ENCODE data around the gene SEMA3B. TPM values are rescaled to one million over a fixed set of nuclear protein-coding genes. Genes with fewer than 3 reads are reported as not detected.

Gene SEMA3B
- total RNA-seq, 4 donors from 2014 or later = 0.70 to 8.2 (median 2.4) TPM

DNA sequence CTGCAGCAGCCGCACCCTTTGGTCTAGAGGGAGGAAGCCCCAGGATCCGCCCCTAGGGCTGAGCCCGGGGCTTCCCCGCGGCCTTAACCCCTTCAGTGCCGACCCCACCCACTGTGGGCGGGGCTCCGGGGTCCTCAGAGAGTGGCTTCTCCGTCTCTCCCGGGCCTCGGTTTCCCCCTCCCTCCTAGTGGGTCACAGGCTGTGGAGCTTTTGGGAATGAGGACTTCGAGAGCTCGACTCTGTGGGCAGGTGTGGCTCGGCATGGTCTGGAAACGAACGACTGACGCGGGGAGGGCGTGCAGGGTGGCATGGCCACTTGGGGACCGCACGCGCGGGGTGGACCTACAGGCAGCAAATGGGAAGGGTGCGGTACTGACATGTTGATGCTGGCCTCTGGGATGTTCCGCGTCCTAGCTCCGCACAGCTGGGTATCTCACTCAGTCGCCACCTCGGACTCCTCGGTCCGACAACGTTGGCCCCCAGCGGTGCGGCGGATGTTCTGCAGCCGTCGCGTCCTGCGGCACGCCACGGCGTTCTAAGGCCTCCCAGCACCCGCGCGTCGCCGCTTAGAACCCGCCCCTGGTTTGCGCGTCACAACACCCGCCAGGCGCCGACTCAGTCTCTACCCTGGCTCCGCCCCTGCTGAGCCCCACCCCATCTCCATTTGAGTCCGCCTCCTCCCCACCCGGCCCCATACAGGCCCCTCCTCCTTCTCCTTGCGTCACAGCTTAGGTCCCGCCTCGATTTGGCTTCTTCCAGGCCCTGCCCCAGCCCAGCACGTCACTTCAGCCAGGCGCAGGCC lies 30.1 kb downstream of the SEMA3B start, which contains the start of the genes HYAL3 and NAA80:
TSS of gene HYAL3 (minus strand) at position 570 of the 802 bp plus-strand sequence. CDS start 3,803 bp downstream, outside the sequence.
TSS of gene NAA80 (minus strand) at position 570 of the 802 bp plus-strand sequence. CDS start 1,942 bp downstream, outside the sequence.
- Histone ChIP-seq H3K27me3 (no peaks in the 10 kb centered on the region), H3K27ac (peak within 1 kb of the TSS; percentile 89 to 94 (median 91)), H3K9me3 (no peaks in the 10 kb centered on the region), H3K4me1 (peaks cover 34 to 59% (median 38%) of the 10 kb centered on the region in 3 donors), H3K36me3 (peaks cover 0 to 13% (median 0%) of the 10 kb centered on the region in 3 donors), H3K4me3 (peak within 1 kb of the TSS; percentile 49 to 72 (median 60))
- intact Hi-C loops (cut with DNase I) = no loop called here
- TF ChIP-seq POLR2A (IDR thresholded peaks at IDR 0.05) = peak in 3 of 4 donors; percentile 50 to 98 (median 92)
- TF ChIP-seq, protein P1, sequence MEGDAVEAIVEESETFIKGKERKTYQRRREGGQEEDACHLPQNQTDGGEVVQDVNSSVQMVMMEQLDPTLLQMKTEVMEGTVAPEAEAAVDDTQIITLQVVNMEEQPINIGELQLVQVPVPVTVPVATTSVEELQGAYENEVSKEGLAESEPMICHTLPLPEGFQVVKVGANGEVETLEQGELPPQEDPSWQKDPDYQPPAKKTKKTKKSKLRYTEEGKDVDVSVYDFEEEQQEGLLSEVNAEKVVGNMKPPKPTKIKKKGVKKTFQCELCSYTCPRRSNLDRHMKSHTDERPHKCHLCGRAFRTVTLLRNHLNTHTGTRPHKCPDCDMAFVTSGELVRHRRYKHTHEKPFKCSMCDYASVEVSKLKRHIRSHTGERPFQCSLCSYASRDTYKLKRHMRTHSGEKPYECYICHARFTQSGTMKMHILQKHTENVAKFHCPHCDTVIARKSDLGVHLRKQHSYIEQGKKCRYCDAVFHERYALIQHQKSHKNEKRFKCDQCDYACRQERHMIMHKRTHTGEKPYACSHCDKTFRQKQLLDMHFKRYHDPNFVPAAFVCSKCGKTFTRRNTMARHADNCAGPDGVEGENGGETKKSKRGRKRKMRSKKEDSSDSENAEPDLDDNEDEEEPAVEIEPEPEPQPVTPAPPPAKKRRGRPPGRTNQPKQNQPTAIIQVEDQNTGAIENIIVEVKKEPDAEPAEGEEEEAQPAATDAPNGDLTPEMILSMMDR (IDR thresholded peaks at IDR 0.05) = peak in 5 of 6 experiments; percentile 29 to 64 (median 44)
- peak; percentile 97 for DNase-seq
- WGBS, 2 donors = 0% methylated on average over 13 to 26 of the region's 61 CpGs

DNA sequence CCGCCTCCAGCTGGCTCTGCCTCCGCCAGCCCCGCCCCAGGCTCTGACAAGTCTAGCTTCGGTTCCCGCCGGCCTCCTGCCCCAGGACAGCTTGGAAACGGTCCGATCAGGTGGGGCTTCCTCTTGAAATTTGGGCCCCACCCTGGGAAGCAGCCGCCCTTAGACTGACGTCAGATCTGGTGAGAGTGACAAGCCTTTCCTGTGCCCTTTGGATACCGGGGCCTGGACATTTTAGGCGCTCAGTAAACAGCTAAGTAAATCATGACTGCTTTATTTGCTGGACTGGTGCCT lies 30.6 kb downstream of the SEMA3B start:
- Histone ChIP-seq H3K4me1 (peaks cover 34 to 63% (median 38%) of the 10 kb centered on the region in 3 donors), H3K27me3 (no peaks in the 10 kb centered on the region), H3K27ac (peak overlapping the region; percentile 89 to 94 (median 91)), H3K36me3 (peaks cover 0 to 13% (median 0%) of the 10 kb centered on the region in 3 donors), H3K9me3 (no peaks in the 10 kb centered on the region), H3K4me3 (peak overlapping the region; percentile 20 to 72 (median 60))
- intact Hi-C loops (cut with DNase I) = no loop called here
- TF ChIP-seq, protein P1 (IDR thresholded peaks at IDR 0.05) = no peak
- no peak for TF ChIP-seq POLR2A (IDR thresholded peaks at IDR 0.05)
- DNase-seq = no peak
- WGBS, 2 donors = 0% methylated on average over 3 of the region's 12 CpGs; no CpG with 5 or more reads in 1 of the 2 donors

DNA sequence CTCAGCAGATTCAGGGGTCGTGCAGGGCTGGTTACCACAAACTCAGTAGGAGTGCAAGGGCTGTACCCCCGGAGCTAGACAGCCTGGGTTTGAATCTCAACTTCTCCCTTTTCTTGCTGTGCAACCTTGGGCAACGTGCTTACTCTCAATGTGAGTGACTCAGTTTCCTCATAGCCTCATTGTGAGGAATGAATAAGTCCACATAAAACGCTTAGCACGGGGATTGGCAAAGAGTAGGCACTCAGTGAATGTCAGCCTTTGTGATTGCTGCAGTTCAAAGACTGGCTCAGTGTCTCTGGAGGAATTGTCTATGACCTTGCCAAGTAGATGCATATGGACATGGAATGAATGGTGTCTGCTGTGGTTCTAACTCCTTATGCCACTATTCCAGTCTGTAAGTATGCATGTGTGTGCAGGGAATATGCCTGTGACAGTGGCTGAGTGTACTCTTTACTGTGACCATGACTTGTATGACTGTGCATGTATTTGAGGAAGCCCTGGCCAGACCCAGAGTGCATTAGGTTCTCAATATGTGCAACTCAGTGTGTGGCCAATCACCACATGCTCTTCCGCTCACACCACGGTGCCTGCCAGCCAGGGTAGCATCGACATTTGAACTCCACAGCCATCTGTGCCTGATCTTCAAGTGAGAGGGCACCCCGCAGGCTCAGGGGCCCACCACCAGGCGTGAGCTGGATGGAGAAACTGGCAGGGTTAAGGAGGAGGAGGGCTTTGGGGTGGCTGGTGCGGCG lies 31.2 kb downstream of the SEMA3B start:
- Histone ChIP-seq H3K4me3 (peak overlapping the region; percentile 20 to 72 (median 60)), H3K9me3 (no peaks in the 10 kb centered on the region), H3K36me3 (peaks cover 0 to 13% (median 0%) of the 10 kb centered on the region in 3 donors), H3K27ac (peak overlapping the region; percentile 89 to 94 (median 91)), H3K27me3 (no peaks in the 10 kb centered on the region), H3K4me1 (peaks cover 34 to 66% (median 38%) of the 10 kb centered on the region in 3 donors)
- intact Hi-C loops (cut with DNase I) = no loop called here
- TF ChIP-seq, protein P1 (IDR thresholded peaks at IDR 0.05) = no peak
- peak in 1 of 4 donors; percentile 5 for TF ChIP-seq POLR2A (IDR thresholded peaks at IDR 0.05)
- 34 to 51% methylated on average over 8 to 11 of the region's 12 CpGs for WGBS, 2 donors
- no peak for DNase-seq

DNA sequence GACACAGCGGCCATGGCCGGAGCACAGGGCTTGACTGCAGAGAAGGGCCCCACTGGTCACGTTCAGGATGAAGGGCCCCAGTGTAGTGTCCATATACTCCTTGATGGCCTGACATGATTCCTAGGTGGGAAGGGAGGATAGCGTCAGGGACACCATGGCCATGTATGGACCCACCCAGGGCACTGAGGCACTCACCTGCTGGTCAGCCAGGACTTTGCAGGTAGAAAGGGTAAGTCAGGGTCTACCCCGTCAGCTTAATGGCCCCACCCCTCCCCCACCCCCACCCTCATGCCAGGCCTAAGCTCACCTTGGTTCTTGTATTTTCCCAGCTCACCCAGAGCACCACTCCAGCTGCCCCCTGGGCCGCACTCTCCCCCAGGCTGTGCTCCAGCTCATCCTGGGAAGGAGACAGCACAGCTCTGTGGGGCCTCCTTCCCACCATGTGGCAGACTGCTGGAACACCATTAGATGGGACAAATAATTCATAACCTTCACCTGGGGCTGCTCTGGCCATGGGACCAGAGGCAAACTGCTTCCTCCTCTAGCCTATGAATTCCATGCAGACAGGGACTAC lies 31.8 kb downstream of the SEMA3B start:
- H3K4me1 ChIP-seq = peaks cover 34 to 66% (median 38%) of the 10 kb centered on the region in 3 donors
- H3K36me3 ChIP-seq = peaks cover 0 to 13% (median 0%) of the 10 kb centered on the region in 3 donors
- no peak for DNase-seq
- intact Hi-C loops (cut with DNase I) = no loop called here
- peak overlapping the region in 2 of 4 donors; percentile 68 to 72 for H3K4me3 ChIP-seq
- TF ChIP-seq POLR2A (IDR thresholded peaks at IDR 0.05) = no peak
- TF ChIP-seq, protein P1 (IDR thresholded peaks at IDR 0.05) = no peak
- H3K27me3 ChIP-seq = no peaks in the 10 kb centered on the region
- peak overlapping the region; percentile 89 to 94 (median 91) for H3K27ac ChIP-seq
- 84 to 100% methylated on average over 4 to 5 of the region's 6 CpGs for WGBS, 2 donors
- no peaks in the 10 kb centered on the region for H3K9me3 ChIP-seq
